ENCODE results near the gene BMF.

DNA sequence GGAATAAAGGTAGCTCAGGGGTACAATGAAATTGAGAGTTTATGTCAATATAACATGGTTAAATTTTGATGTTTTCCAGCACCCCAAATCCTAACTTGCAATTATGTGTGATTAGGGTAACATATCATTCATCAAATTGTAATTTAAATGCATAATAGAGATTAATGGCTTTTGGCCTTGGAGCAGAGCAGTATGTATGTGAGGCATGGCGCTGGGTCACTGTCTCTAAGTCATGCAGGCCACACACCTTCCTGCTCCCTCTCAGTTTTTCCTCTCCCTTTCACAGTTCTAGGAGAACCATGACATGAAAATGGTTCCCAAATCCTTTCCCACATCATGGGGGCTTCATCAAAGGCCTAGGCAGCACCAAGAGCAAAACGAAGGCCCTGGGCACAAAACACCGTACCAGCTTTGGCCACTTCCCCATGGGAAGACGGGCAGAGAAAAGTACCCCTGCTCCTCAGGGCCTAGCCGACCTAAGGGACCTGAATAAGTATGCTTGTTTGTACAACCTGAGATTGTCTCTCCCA lies 65.8 kb downstream of the BMF start:
- TF ChIP-seq CTCF (IDR thresholded peaks at IDR 0.05; ENCODE audit: insufficient read depth, low read length, poor library complexity, severe bottlenecking), result no peak
- no peak for TF ChIP-seq EZH2phosphoT487 (conservative IDR thresholded peaks at IDR 0.05; ENCODE audit: low read length)

All from SU-DHL-6 (cell line).